H9 (cell line): Measurements from ENCODE around the gene OR4N2. TPM values are rescaled to one million over a fixed set of nuclear protein-coding genes. Genes with fewer than 3 reads are reported as not detected.
"Not testable (repeated sequence)": the region's sequence is repeated elsewhere in the genome, so short reads cannot be mapped to it uniquely, and the experiment has no call there.

Experiments
- DNase-seq: peaks from one replicate; pipeline ENCODE4 v3.0.0-alpha.2; 2017
- H2AFZ ChIP-seq: one replicate; pipeline ENCODE4 v1.6.1; 2013; ENCODE audit warnings: mild to moderate bottlenecking, low read length, control low read depth, moderate library complexity
- H2AK5ac ChIP-seq: 2 replicates; pipeline ENCODE4 v1.6.1; 2013; ENCODE audit warnings: low read length, control low read depth, mixed read lengths; ENCODE audit not compliant: insufficient read length
- H2BK120ac ChIP-seq: one replicate; pipeline ENCODE4 v1.6.1; 2013; ENCODE audit warnings: low read depth, mild to moderate bottlenecking, low read length, control low read depth, inconsistent platforms; ENCODE audit not compliant: poor library complexity, severe bottlenecking
- H2BK12ac ChIP-seq: 2 replicates; pipeline ENCODE4 v1.6.1; 2013; ENCODE audit warnings: low read length, control low read depth, mixed read lengths, low read depth; ENCODE audit not compliant: insufficient read length
- H2BK15ac ChIP-seq: 2 replicates; pipeline ENCODE4 v1.6.1; 2013; ENCODE audit warnings: low read depth, low read length, control low read depth
- H2BK20ac ChIP-seq: one replicate; pipeline ENCODE4 v1.6.1; 2013; ENCODE audit warnings: low read depth, mild to moderate bottlenecking, low read length, control low read depth, inconsistent platforms; ENCODE audit not compliant: poor library complexity, severe bottlenecking
- H2BK5ac ChIP-seq: 2 replicates; pipeline ENCODE4 v1.6.1; 2013; ENCODE audit warnings: low read length, control low read depth, mixed read lengths; ENCODE audit not compliant: insufficient read length
- H3K14ac ChIP-seq: 2 replicates; pipeline ENCODE4 v1.6.1; 2013; ENCODE audit warnings: low read length, control low read depth; ENCODE audit not compliant: insufficient read depth
- H3K18ac ChIP-seq: 2 replicates; pipeline ENCODE4 v1.6.1; 2013; ENCODE audit warnings: low read depth, mild to moderate bottlenecking, mixed read lengths, low read length, control low read depth; ENCODE audit not compliant: insufficient read length
- H3K23ac ChIP-seq: 2 replicates; pipeline ENCODE4 v1.6.1; 2013; ENCODE audit warnings: low read length, control low read depth, mixed read lengths, low read depth; ENCODE audit not compliant: insufficient read length
- H3K23me2 ChIP-seq: 2 replicates; pipeline ENCODE4 v1.6.1; 2013; ENCODE audit warnings: low read depth, mild to moderate bottlenecking, mixed read lengths, low read length, control low read depth; ENCODE audit not compliant: insufficient read length, poor library complexity, severe bottlenecking
- H3K27ac ChIP-seq: 2 replicates; pipeline ENCODE4 v1.5.1; 2013; ENCODE audit warnings: low read length, control low read depth, mixed read lengths, low read depth; ENCODE audit not compliant: insufficient read length
- H3K27me3 ChIP-seq: 2 replicates; pipeline ENCODE4 v1.6.1; 2013; ENCODE audit warnings: low read length, control low read depth, inconsistent platforms; ENCODE audit not compliant: insufficient read depth
- H3K4ac ChIP-seq: 2 replicates; pipeline ENCODE4 v1.6.1; 2013; ENCODE audit warnings: low read depth, mild to moderate bottlenecking, control low read depth, inconsistent platforms, low read length, moderate library complexity
- H3K4me1 ChIP-seq: 2 replicates; pipeline ENCODE4 v1.6.1; 2013; ENCODE audit warnings: low read length, control low read depth, inconsistent platforms; ENCODE audit not compliant: insufficient read depth
- H3K4me2 ChIP-seq: 2 replicates; pipeline ENCODE4 v1.6.1; 2013; ENCODE audit warnings: low read length, control low read depth, mixed read lengths; ENCODE audit not compliant: insufficient read length, insufficient read depth
- H3K56ac ChIP-seq: 2 replicates; pipeline ENCODE4 v1.6.1; 2013; ENCODE audit warnings: low read depth, mild to moderate bottlenecking, mixed read lengths, low read length, control low read depth; ENCODE audit not compliant: insufficient read length
- H3K79me1 ChIP-seq: 2 replicates; pipeline ENCODE4 v1.6.1; 2013; ENCODE audit warnings: low read depth, mild to moderate bottlenecking, moderate library complexity, low read length, control low read depth, inconsistent platforms; ENCODE audit not compliant: insufficient read depth, poor library complexity, severe bottlenecking
- H3K79me2 ChIP-seq: 2 replicates; pipeline ENCODE4 v1.6.1; 2013; ENCODE audit warnings: low read length, control low read depth, inconsistent platforms; ENCODE audit not compliant: insufficient read depth
- H3K9ac ChIP-seq: 2 replicates; pipeline ENCODE4 v1.6.1; 2013; ENCODE audit warnings: low read length, control low read depth, mixed read lengths; ENCODE audit not compliant: insufficient read length; ENCODE audit errors: extremely low read depth
- H3K9me3 ChIP-seq: one replicate; pipeline ENCODE4 v1.6.1; 2013; ENCODE audit warnings: low read depth, low read length, inconsistent platforms; ENCODE audit not compliant: control insufficient read depth
- H3T11ph ChIP-seq: one replicate; pipeline ENCODE4 v1.6.1; 2013; ENCODE audit warnings: mild to moderate bottlenecking, low read length, control low read depth, inconsistent platforms
- H4K20me1 ChIP-seq: one replicate; pipeline ENCODE4 v1.6.1; 2013; ENCODE audit not compliant: control insufficient read depth, insufficient read length, insufficient read depth
- H4K5ac ChIP-seq: 2 replicates; pipeline ENCODE4 v1.6.1; 2013; ENCODE audit warnings: low read depth, mild to moderate bottlenecking, mixed read lengths, low read length, control low read depth; ENCODE audit not compliant: insufficient read length
- H4K8ac ChIP-seq: replicated peaks from 2 replicates; pipeline ENCODE4 v1.6.1; 2013; ENCODE audit warnings: low read length, control low read depth, mixed read lengths, low read depth; ENCODE audit not compliant: insufficient read length
- H4K91ac ChIP-seq: 2 replicates; pipeline ENCODE4 v1.6.1; 2013; ENCODE audit warnings: low read depth, mild to moderate bottlenecking, moderate library complexity, mixed read lengths, low read length, control low read depth; ENCODE audit not compliant: insufficient read length
- H3K27ac Mint-ChIP-seq, 3 experiments: 2 replicates in 2 of 3; 3 replicates in 1 of 3; pipeline ENCODE4 v1.8.0; 2020 to 2021; ENCODE audit warnings: mixed read lengths in 3 of 3, mild to moderate bottlenecking in 1 of 3, moderate library complexity in 1 of 3
- H3K27me3 Mint-ChIP-seq: 2 replicates; pipeline ENCODE4 v1.8.0; 2021; ENCODE audit warnings: low read depth, mild to moderate bottlenecking, moderate library complexity, mixed read lengths
- H3K36me3 Mint-ChIP-seq, 3 experiments: 2 replicates in 2 of 3; 3 replicates in 1 of 3; pipeline ENCODE4 v1.8.0; 2020 to 2021; ENCODE audit warnings: low read depth in 3 of 3, mixed read lengths in 3 of 3; ENCODE audit not compliant: insufficient read depth in 1 of 3
- H3K4me1 Mint-ChIP-seq, 2 experiments: 2 replicates each; pipeline ENCODE4 v1.8.0; 2020; ENCODE audit warnings: mixed read lengths in 2 of 2
- H3K4me3 Mint-ChIP-seq, 2 experiments: 2 replicates in 1 of 2; 3 replicates in 1 of 2; pipeline ENCODE4 v1.8.0; 2020 to 2021; ENCODE audit warnings: mild to moderate bottlenecking in 2 of 2, mixed read lengths in 2 of 2, moderate library complexity in 1 of 2
- H3K9me3 Mint-ChIP-seq, 2 experiments: 2 replicates in 1 of 2; 3 replicates in 1 of 2; pipeline ENCODE4 v1.8.0; 2020; ENCODE audit warnings: mild to moderate bottlenecking in 2 of 2, mixed read lengths in 2 of 2, moderate library complexity in 1 of 2
- CTCF ChIP-seq: fragments of 200-600 bp; sonication (generic); conservative IDR thresholded peaks from 3 replicates; pipeline ENCODE4 v1.8.0; 2021; ENCODE audit warnings: antibody characterized with exemption, mild to moderate bottlenecking
- WGBS: extraction: QIAGEN DNeasy Blood & Tissue Kit; methylation state at CpG from one replicate; pipeline ENCODE4 v1.1.7; 2013; ENCODE audit warnings: missing lambda C conversion rate, low lambda C conversion rate, mixed read lengths; ENCODE audit not compliant: insufficient read length; ENCODE audit errors: extremely low coverage; 5-methylcytosine and 5-hydroxymethylcytosine counted together
- total RNA-seq: library from RNA; stranded (reverse); gene quantifications from 2 replicates; pipeline ENCODE4 v1.2.1, GENCODE V29; 2021

Gene OR4N2
- total RNA-seq, 1 experiment from 2014 or later = not detected

GRCh38 chr14:19775587-19775986, 28.0 kb upstream of the OR4N2 start:
- Histone ChIP-seq H3K79me2 (no peaks in the 10 kb centered on the region), H4K5ac (no peak overlapping the region), H4K8ac (no peak overlapping the region), H3K23me2 (no peaks in the 10 kb centered on the region), H3K23ac (no peak overlapping the region), H2BK12ac (no peak overlapping the region), H3K27me3 (no peaks in the 10 kb centered on the region), H3K4ac (no peak overlapping the region), H3T11ph (no peak overlapping the region), H3K18ac (no peak overlapping the region), H3K9me3 (peaks cover 89% of the 10 kb centered on the region), H3K4me2 (no peak overlapping the region), H2BK5ac (no peak overlapping the region), H4K20me1 (no peaks in the 10 kb centered on the region), H3K27ac (no peak overlapping the region), H4K91ac (no peak overlapping the region), H2BK20ac (no peak overlapping the region), H2BK15ac (no peak overlapping the region), H2AK5ac (no peak overlapping the region), H2AFZ (no peak overlapping the region), H3K79me1 (no peaks in the 10 kb centered on the region), H2BK120ac (no peak overlapping the region), H3K14ac (no peak overlapping the region), H3K9ac (no peak overlapping the region), H3K4me1 (no peaks in the 10 kb centered on the region), H3K56ac (no peak overlapping the region)
- H3K27ac Mint-ChIP-seq = no peak overlapping the region
- H3K4me1 Mint-ChIP-seq = no peaks in the 10 kb centered on the region
- H3K36me3 Mint-ChIP-seq = peaks cover 19 to 48% (median 24%) of the 10 kb centered on the region in 3 experiments
- WGBS = no CpG with 5 or more reads among the region's 1 CpG
- no peak for TF ChIP-seq CTCF
- no peaks in the 10 kb centered on the region for H3K27me3 Mint-ChIP-seq
- DNase-seq = no peak
- H3K9me3 Mint-ChIP-seq = peaks cover 93 to 96% of the 10 kb centered on the region in 2 experiments
- no peak overlapping the region for H3K4me3 Mint-ChIP-seq

GRCh38 chr14:19785848-19786247, 17.7 kb upstream of the OR4N2 start:
- H3K18ac ChIP-seq, H2AFZ ChIP-seq, H2BK15ac ChIP-seq, H3K27me3 Mint-ChIP-seq, H4K5ac ChIP-seq, H2BK5ac ChIP-seq, H3K4ac ChIP-seq, DNase-seq, H3T11ph ChIP-seq, H2BK20ac ChIP-seq, H4K8ac ChIP-seq, H3K79me1 ChIP-seq, H3K79me2 ChIP-seq, H3K4me2 ChIP-seq, H3K4me3 Mint-ChIP-seq, H2BK12ac ChIP-seq, H3K27ac ChIP-seq, H2AK5ac ChIP-seq, H2BK120ac ChIP-seq, H4K20me1 ChIP-seq, H3K4me1 ChIP-seq, H3K23me2 ChIP-seq, H3K23ac ChIP-seq, H3K4me1 Mint-ChIP-seq, H3K27me3 ChIP-seq, H4K91ac ChIP-seq, H3K27ac Mint-ChIP-seq, H3K9ac ChIP-seq, H3K14ac ChIP-seq, H3K56ac ChIP-seq: not testable (repeated sequence)
- Mint-ChIP-seq H3K9me3 (peaks cover 26 to 27% of the 10 kb centered on the region in 2 experiments), H3K36me3 (peaks cover 4 to 27% (median 11%) of the 10 kb centered on the region in 3 experiments; a peak in 6 of 7 replicates)
- peaks cover 94% of the 10 kb centered on the region for H3K9me3 ChIP-seq
- no CpG with 5 or more reads among the region's 16 CpGs for WGBS
